Measurements from ENCODE around the gene HHAT. TPM values are rescaled to one million over a fixed set of nuclear protein-coding genes. Genes with fewer than 3 reads are reported as not detected.

Gene HHAT
- total RNA-seq, 1 donor from 2014 or later: 11.4 TPM

- Histone ChIP-seq H3K36me3 (ENCODE audit: insufficient read depth, low read length) (no peaks in the 10 kb centered on the region), H3K27me3 (ENCODE audit: insufficient read depth, low read length) (no peaks in the 10 kb centered on the region), H3K27ac (ENCODE audit: low read depth, low read length) (no peak overlapping the region), H3K9ac (ENCODE audit: low read length) (no peak overlapping the region), H4K20me1 (ENCODE audit: insufficient read depth, low read length) (no peaks in the 10 kb centered on the region), H3K4me1 (ENCODE audit: insufficient read depth, low read length) (no peaks in the 10 kb centered on the region), H3K9me3 (ENCODE audit: insufficient read depth, low read depth, low read length) (no peaks in the 10 kb centered on the region), H3K4me2 (ENCODE audit: low read length) (no peak overlapping the region), H3K4me3 (ENCODE audit: insufficient read depth, low read depth, low read length) (no peak overlapping the region), H3K79me2 (ENCODE audit: insufficient read depth, low read length) (no peaks in the 10 kb centered on the region), H2AFZ (ENCODE audit: low read depth, low read length) (no peak overlapping the region)
- Mint-ChIP-seq H3K36me3 (ENCODE audit: low read depth, unreplicated experiment) (peaks cover 20% of the 10 kb centered on the region), H3K27me3 (ENCODE audit: low read depth, unreplicated experiment) (peaks cover 3% of the 10 kb centered on the region), H3K4me3 (ENCODE audit: unreplicated experiment) (no peak overlapping the region), H3K27ac (ENCODE audit: unreplicated experiment) (no peak overlapping the region), H3K4me1 (ENCODE audit: low read depth, unreplicated experiment) (no peaks in the 10 kb centered on the region), H3K9me3 (ENCODE audit: unreplicated experiment) (no peaks in the 10 kb centered on the region)
- FAIRE-seq (no peak), DNase-seq (ENCODE audit: low read depth) (no peak)
- TF ChIP-seq CTCF (IDR thresholded peaks at IDR 0.05; ENCODE audit: insufficient read depth, low read depth, low read length) (no peak), EZH2 (IDR thresholded peaks at IDR 0.05; ENCODE audit: insufficient read depth, low read length) (no peak)
These were observed 147.1 kb downstream of the HHAT start for GRCh38 chr1:210475806-210476205.

- Histone ChIP-seq H4K20me1 (ENCODE audit: insufficient read depth, low read length) (no peaks in the 10 kb centered on the region), H2AFZ (ENCODE audit: low read depth, low read length) (no peak overlapping the region), H3K9ac (ENCODE audit: low read length) (no peak overlapping the region), H3K27me3 (ENCODE audit: insufficient read depth, low read length) (no peaks in the 10 kb centered on the region), H3K4me3 (ENCODE audit: insufficient read depth, low read depth, low read length) (no peak overlapping the region), H3K79me2 (ENCODE audit: insufficient read depth, low read length) (no peaks in the 10 kb centered on the region), H3K9me3 (ENCODE audit: insufficient read depth, low read depth, low read length) (no peaks in the 10 kb centered on the region), H3K4me1 (ENCODE audit: insufficient read depth, low read length) (no peaks in the 10 kb centered on the region), H3K36me3 (ENCODE audit: insufficient read depth, low read length) (no peaks in the 10 kb centered on the region), H3K27ac (ENCODE audit: low read depth, low read length) (no peak overlapping the region), H3K4me2 (ENCODE audit: low read length) (no peak overlapping the region)
- Mint-ChIP-seq H3K4me3 (ENCODE audit: unreplicated experiment) (no peak overlapping the region), H3K4me1 (ENCODE audit: low read depth, unreplicated experiment) (no peaks in the 10 kb centered on the region), H3K9me3 (ENCODE audit: unreplicated experiment) (no peaks in the 10 kb centered on the region), H3K27me3 (ENCODE audit: low read depth, unreplicated experiment) (peaks cover 3% of the 10 kb centered on the region), H3K36me3 (ENCODE audit: low read depth, unreplicated experiment) (peaks cover 23% of the 10 kb centered on the region), H3K27ac (ENCODE audit: unreplicated experiment) (no peak overlapping the region)
- no peak for DNase-seq (ENCODE audit: low read depth)
- TF ChIP-seq CTCF (IDR thresholded peaks at IDR 0.05; ENCODE audit: insufficient read depth, low read depth, low read length) (no peak), EZH2 (IDR thresholded peaks at IDR 0.05; ENCODE audit: insufficient read depth, low read length) (no peak)
- FAIRE-seq: no peak
These were observed 148.0 kb downstream of the HHAT start for GRCh38 chr1:210476730-210477129.

- Mint-ChIP-seq H3K9me3 (ENCODE audit: unreplicated experiment) (no peaks in the 10 kb centered on the region), H3K4me3 (ENCODE audit: unreplicated experiment) (no peak overlapping the region), H3K27me3 (ENCODE audit: low read depth, unreplicated experiment) (peaks cover 3% of the 10 kb centered on the region), H3K27ac (ENCODE audit: unreplicated experiment) (no peak overlapping the region), H3K4me1 (ENCODE audit: low read depth, unreplicated experiment) (no peaks in the 10 kb centered on the region), H3K36me3 (ENCODE audit: low read depth, unreplicated experiment) (peaks cover 23% of the 10 kb centered on the region)
- H3K79me2 ChIP-seq (ENCODE audit: insufficient read depth, low read length): no peaks in the 10 kb centered on the region
- no peak overlapping the region for H3K27ac ChIP-seq (ENCODE audit: low read depth, low read length)
- no peak for DNase-seq (ENCODE audit: low read depth)
- no peak for FAIRE-seq
- H3K9me3 ChIP-seq (ENCODE audit: insufficient read depth, low read depth, low read length): no peaks in the 10 kb centered on the region
- H3K27me3 ChIP-seq (ENCODE audit: insufficient read depth, low read length): no peaks in the 10 kb centered on the region
- no peak overlapping the region for H3K9ac ChIP-seq (ENCODE audit: low read length)
- no peaks in the 10 kb centered on the region for H3K36me3 ChIP-seq (ENCODE audit: insufficient read depth, low read length)
- H3K4me2 ChIP-seq (ENCODE audit: low read length): no peak overlapping the region
- no peak for TF ChIP-seq CTCF (IDR thresholded peaks at IDR 0.05; ENCODE audit: insufficient read depth, low read depth, low read length)
- TF ChIP-seq EZH2 (IDR thresholded peaks at IDR 0.05; ENCODE audit: insufficient read depth, low read length): no peak
- no peak overlapping the region for H3K4me3 ChIP-seq (ENCODE audit: insufficient read depth, low read depth, low read length)
- H2AFZ ChIP-seq (ENCODE audit: low read depth, low read length): no peak overlapping the region
- H4K20me1 ChIP-seq (ENCODE audit: insufficient read depth, low read length): no peaks in the 10 kb centered on the region
- no peaks in the 10 kb centered on the region for H3K4me1 ChIP-seq (ENCODE audit: insufficient read depth, low read length)
These were observed 148.7 kb downstream of the HHAT start for GRCh38 chr1:210477328-210477924.
